Measurements from ENCODE around the gene HLA-B.

DNA sequence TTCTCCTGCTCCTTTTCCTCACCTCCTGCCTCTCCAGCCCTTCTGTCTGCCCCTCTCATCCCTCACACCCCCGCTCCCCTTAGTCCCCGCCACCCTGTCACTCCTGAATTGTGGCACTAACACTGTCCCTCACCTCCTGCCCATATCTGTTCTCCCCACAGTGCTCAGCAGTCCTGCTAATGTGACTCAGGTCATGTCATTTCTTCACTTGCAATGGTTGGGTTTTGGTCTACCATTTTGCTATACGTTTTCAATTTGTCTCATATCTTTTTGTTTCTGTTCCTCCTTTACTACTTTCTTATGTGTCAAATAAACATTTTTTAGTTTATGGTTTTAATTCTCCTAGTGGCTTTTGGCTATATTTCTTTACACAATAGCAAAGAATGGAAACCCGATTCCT lies 1.3 kb upstream of the HLA-B start:
- TF ChIP-seq, protein P1, sequence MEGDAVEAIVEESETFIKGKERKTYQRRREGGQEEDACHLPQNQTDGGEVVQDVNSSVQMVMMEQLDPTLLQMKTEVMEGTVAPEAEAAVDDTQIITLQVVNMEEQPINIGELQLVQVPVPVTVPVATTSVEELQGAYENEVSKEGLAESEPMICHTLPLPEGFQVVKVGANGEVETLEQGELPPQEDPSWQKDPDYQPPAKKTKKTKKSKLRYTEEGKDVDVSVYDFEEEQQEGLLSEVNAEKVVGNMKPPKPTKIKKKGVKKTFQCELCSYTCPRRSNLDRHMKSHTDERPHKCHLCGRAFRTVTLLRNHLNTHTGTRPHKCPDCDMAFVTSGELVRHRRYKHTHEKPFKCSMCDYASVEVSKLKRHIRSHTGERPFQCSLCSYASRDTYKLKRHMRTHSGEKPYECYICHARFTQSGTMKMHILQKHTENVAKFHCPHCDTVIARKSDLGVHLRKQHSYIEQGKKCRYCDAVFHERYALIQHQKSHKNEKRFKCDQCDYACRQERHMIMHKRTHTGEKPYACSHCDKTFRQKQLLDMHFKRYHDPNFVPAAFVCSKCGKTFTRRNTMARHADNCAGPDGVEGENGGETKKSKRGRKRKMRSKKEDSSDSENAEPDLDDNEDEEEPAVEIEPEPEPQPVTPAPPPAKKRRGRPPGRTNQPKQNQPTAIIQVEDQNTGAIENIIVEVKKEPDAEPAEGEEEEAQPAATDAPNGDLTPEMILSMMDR (IDR thresholded peaks at IDR 0.05): no peak
- TF ChIP-seq POLR2A (IDR thresholded peaks at IDR 0.05) (no peak), POLR2AphosphoS5 (IDR thresholded peaks at IDR 0.05) (no peak), EP300 (IDR thresholded peaks at IDR 0.05) (no peak)

All from suprapubic skin (tissue), 4 donors.